WERI-Rb-1 (cell line): ENCODE measurements around the gene AHCY.
"Not testable (repeated sequence)": the region's sequence is repeated elsewhere in the genome, so short reads cannot be mapped to it uniquely, and the experiment has no call there.

ENCODE experiments used
- DNase-seq: peaks from one replicate; pipeline ENCODE4 v3.0.0-alpha.2; 2020
- H3K27ac ChIP-seq: fragments of 250-450 bp; sonication (Bioruptor Pico); 2 replicates; pipeline ENCODE4 v1.5.1; 2020; ENCODE audit warnings: mild to moderate bottlenecking, moderate library complexity
- H3K27me3 ChIP-seq: fragments of 250-450 bp; sonication (Bioruptor Pico); 2 replicates; pipeline ENCODE4 v1.5.1; 2021; ENCODE audit warnings: mild to moderate bottlenecking, low read depth, moderate library complexity; ENCODE audit not compliant: insufficient read depth, severe bottlenecking
- H3K36me3 ChIP-seq: fragments of 250-450 bp; sonication (Bioruptor Pico); 2 replicates; pipeline ENCODE4 v1.5.1; 2020; ENCODE audit warnings: mild to moderate bottlenecking, moderate library complexity
- H3K4me3 ChIP-seq: 2 replicates; pipeline ENCODE4 v1.5.1; 2011; ENCODE audit warnings: low read depth, mild to moderate bottlenecking, control low read depth, low read length
- H3K9me3 ChIP-seq: fragments of 250-450 bp; sonication (Bioruptor Pico); 2 replicates; pipeline ENCODE4 v1.5.1; 2021; ENCODE audit warnings: mild to moderate bottlenecking, moderate library complexity; ENCODE audit not compliant: severe bottlenecking
- TF ChIP-seq, protein P1 (sequence below): IDR thresholded peaks from 2 replicates; pipeline ENCODE4 v1.5.1; 2011; ENCODE audit warnings: low read depth, mild to moderate bottlenecking, control low read depth, inconsistent platforms, low read length

Gene AHCY

DNA sequence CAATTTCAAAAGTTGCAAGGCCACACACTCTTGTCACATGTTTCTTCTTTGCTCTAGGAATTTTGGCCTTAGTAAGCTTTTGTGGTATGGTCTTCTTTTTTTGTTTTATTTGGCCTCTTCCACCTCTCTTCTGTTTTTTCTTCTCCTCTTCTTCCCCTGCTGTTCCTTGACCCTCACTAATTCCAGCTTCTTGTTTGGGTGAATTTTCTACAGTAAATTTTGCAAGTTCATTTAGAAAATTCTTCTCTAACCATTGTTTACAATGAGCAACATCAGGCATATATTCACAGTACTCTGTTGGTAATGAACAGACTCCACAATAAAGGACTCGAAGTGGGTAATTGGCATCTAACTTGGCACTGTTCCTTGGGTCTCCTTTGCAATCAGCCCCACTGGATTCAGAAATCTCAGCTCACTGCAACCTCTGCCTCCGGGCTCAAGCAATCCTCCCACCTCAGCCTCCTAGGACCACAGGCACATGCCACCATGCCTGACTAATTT is 57.0 kb downstream of the AHCY start:
- no peak overlapping the region for H3K27ac ChIP-seq
- TF ChIP-seq, protein P1, sequence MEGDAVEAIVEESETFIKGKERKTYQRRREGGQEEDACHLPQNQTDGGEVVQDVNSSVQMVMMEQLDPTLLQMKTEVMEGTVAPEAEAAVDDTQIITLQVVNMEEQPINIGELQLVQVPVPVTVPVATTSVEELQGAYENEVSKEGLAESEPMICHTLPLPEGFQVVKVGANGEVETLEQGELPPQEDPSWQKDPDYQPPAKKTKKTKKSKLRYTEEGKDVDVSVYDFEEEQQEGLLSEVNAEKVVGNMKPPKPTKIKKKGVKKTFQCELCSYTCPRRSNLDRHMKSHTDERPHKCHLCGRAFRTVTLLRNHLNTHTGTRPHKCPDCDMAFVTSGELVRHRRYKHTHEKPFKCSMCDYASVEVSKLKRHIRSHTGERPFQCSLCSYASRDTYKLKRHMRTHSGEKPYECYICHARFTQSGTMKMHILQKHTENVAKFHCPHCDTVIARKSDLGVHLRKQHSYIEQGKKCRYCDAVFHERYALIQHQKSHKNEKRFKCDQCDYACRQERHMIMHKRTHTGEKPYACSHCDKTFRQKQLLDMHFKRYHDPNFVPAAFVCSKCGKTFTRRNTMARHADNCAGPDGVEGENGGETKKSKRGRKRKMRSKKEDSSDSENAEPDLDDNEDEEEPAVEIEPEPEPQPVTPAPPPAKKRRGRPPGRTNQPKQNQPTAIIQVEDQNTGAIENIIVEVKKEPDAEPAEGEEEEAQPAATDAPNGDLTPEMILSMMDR: no peak
- H3K9me3 ChIP-seq: no peaks in the 10 kb centered on the region
- no peak for DNase-seq
- no peak overlapping the region for H3K4me3 ChIP-seq
- H3K27me3 ChIP-seq: no peaks in the 10 kb centered on the region
- no peaks in the 10 kb centered on the region for H3K36me3 ChIP-seq

DNA sequence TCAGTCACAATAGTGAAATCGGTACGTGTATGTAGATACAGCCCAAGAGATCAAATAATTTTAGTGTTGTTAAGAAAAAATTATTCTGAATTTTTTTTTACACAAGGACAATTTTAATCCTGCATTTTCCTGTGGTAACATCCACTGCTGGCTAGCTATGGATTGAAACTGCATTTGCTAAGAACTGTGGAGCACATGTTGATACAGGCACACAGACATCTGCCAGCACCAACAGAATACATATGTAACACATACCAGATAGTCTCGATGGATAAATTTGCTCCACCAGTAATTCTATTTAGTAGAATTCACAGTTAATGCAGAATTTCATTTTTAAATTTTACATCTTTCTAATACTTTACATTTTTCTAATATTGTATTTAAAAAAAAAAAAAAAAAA is 59.8 kb downstream of the AHCY start:
- H3K9me3 ChIP-seq: no peaks in the 10 kb centered on the region
- no peak overlapping the region for H3K4me3 ChIP-seq
- no peak for DNase-seq
- no peaks in the 10 kb centered on the region for H3K27me3 ChIP-seq
- TF ChIP-seq, protein P1: no peak
- H3K27ac ChIP-seq: no peak overlapping the region
- H3K36me3 ChIP-seq: no peaks in the 10 kb centered on the region

DNA sequence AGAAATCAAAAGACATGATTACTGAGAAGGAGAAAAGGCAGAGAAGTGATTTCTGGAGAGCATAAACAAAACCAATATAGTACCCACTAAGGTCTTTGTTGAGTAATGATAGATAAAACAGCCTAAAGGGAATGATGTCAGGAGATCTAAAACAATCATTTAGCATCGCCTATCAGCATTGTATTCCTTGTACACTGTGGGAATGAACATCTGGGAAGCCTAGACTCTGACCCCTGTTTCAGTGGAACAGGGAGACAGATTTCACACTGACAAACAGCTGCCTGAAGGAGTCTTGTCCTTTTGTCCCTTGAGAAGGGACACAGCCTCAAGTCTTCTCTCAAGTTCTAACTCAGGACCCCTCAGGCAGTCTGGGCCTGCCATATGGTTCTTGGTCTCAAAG is 60.3 kb downstream of the AHCY start:
- Histone ChIP-seq H3K27me3 (no peaks in the 10 kb centered on the region), H3K9me3 (peaks cover 2% of the 10 kb centered on the region), H3K36me3 (no peaks in the 10 kb centered on the region), H3K27ac (no peak overlapping the region), H3K4me3 (no peak overlapping the region)
- TF ChIP-seq, protein P1: no peak
- no peak for DNase-seq

DNA sequence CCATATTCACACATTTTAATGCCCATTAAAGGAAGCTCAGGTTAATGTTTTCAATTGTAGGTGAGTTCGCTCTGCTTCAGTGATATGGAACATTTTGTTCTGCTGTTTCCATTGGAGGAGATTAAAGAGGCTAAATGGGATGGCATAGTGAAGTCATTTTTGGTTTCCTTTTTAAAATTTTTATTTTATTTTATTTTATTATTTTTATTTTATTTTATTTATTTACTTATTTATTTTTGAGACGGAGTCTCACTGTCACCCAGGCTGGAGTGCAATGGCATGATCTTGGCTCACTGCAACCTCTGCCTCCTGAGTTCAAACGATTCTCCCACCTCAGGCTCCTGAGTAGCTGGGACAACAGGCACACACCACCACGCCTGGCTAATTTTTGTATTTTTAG is 61.1 kb downstream of the AHCY start:
- not testable (repeated sequence) for H3K4me3 ChIP-seq, H3K36me3 ChIP-seq, DNase-seq, H3K9me3 ChIP-seq, H3K27me3 ChIP-seq, H3K27ac ChIP-seq

DNA sequence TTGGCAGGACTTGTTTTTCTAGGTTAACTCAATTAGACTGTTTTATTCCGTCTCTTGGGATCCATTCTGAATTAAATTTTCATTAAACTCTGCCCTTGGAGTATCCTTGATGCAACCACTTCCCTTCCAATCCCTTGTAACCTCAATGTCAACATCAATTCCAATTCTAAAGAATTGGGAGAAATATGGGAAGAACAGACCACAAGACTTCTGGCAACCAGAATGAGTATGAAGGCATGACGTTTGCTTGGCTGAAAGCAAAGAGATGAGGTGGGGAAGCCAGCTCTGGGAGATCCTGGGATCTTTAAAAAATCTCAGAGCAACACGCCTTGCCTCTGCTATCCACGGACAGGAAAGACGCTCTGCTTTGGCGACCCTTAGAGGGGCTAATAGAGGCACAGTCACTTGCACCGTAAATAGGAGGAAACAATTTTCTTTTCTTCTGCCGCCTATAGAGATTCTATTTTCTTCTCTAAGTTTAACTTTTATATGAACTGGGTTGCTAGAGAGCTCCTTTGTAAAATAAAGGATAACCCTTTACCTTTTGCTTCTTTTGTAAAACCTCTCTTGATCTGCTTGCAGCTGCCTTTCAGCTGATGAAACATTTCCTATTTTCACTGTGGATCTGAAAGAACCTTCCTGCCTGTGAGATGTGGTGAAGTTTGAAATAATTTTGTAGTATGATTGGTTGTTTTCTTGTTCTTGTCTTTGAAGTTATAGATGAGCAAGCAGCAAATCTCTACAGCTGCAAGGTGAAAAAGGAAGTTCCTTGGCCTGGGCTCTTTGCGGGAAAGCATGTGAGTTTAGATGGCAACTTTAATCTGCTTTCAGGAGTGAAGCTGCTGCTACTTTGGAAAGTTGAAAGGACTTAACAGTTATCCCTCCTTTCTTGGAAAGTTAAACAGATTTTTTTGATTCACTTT is 62.2 kb downstream of the AHCY start, which contains the start of gene ASIP:
ASIP (plus strand) TSS at position 731 of the 923 bp plus-strand sequence. CDS start 18,952 bp downstream, outside the sequence.
- Histone ChIP-seq H3K27me3 (no peaks in the 10 kb centered on the region), H3K27ac (no peak within 1 kb of the TSS), H3K4me3 (no peak within 1 kb of the TSS), H3K9me3 (peaks cover 3% of the 10 kb centered on the region), H3K36me3 (no peaks in the 10 kb centered on the region)
- TF ChIP-seq, protein P1: no peak
- no peak for DNase-seq

DNA sequence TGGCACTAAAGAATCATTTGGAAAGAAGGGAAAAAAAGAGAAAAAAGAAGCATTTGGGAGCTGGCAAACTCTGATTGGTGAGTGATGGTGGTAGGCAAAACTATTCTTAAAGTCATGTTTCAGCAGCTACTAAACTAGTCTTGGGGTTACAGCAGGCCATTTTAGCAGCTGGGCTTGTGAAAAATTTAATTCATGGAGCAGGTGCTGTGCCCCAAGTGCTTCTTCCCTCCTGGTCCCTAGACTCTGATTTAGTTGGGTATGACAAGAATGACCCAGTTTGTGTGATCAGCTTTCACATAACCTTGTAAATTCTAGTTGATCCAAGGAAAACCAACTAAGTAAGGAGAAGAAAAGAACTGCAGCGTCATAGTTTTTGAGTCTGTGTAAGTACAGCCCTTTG is 63.0 kb downstream of the AHCY start:
- TF ChIP-seq, protein P1: no peak
- no peak overlapping the region for H3K27ac ChIP-seq
- no peaks in the 10 kb centered on the region for H3K27me3 ChIP-seq
- H3K9me3 ChIP-seq: peaks cover 3% of the 10 kb centered on the region
- no peaks in the 10 kb centered on the region for H3K36me3 ChIP-seq
- H3K4me3 ChIP-seq: no peak overlapping the region
- no peak for DNase-seq
